ENCODE data around the gene SULF2. TPM values are rescaled to one million over a fixed set of nuclear protein-coding genes. Genes with fewer than 3 reads are reported as not detected.

The SULF2 gene
- total RNA-seq, 1 experiment from 2014 or later: 0.69 TPM

DNA sequence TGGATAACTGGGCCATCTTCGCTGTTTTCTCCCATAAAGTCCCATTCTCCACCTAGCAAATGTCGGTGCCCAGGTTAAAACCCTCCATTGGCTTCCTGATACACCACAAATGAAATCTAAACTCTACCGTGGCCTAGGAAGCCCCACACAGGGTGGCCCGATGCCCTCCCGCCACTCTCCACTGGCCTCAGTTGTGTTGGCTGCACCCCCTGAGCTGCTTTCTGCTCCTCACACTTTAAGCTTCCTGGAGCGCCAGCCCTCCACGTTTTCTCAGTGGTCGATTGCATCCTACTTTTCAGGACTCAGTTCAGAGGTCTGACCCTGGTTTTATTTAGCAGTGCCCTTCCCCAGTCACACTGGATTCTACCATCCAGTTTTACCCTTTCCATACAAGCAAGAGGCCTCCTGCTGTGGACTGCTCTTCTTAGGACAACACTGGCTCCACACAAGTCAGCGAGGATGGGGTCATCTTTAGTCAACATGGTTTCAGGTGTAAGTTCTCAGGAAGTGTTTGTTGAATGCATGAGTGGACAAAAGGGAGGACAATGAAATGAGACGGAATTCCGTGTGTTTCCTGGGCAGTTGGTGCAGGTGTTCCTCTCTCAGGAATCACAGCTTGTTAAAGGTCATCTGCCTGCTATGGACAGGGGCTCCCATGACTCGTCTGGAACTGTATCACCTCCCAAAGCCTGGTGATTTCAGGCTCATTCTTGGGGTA lies 124.1 kb downstream of the SULF2 start:
- H3K4me3 ChIP-seq (ENCODE audit: low read depth, low read length, poor library complexity, severe bottlenecking): no peak overlapping the region
- H3K27ac ChIP-seq (ENCODE audit: low read depth, low read length, poor library complexity, severe bottlenecking): no peak overlapping the region
- H3K27me3 ChIP-seq (replicated peaks; ENCODE audit: insufficient read depth, low read depth, low read length, poor library complexity): no peaks in the 10 kb centered on the region
- ChIA-PET CTCF (interaction anchor here (0.5 kb wide), 1 partner anchor 19 kb away, joined by 3 read pairs; no protein-coding TSS in a partner anchor), POLR2A (ENCODE audit: low non-redundant PET) (no interaction called here)
- no peaks in the 10 kb centered on the region for H3K9me3 ChIP-seq (ENCODE audit: low read depth, low read length, poor library complexity, severe bottlenecking)
- H3K36me3 ChIP-seq (ENCODE audit: insufficient read depth, low read length, poor library complexity, severe bottlenecking): no peaks in the 10 kb centered on the region
- intact Hi-C loops (cut with micrococcal nuclease; ENCODE audit: unreplicated experiment): loop anchor here (5.0 kb wide), 1 partner anchor 961 kb away; no protein-coding TSS in a partner anchor
- DNase-seq (ENCODE audit: low spot score): no peak
- no peak for TF ChIP-seq EZH2 (IDR thresholded peaks at IDR 0.05; ENCODE audit: borderline replicate concordance, low read depth, low read length, poor library complexity, severe bottlenecking)
- TF ChIP-seq, protein P1, sequence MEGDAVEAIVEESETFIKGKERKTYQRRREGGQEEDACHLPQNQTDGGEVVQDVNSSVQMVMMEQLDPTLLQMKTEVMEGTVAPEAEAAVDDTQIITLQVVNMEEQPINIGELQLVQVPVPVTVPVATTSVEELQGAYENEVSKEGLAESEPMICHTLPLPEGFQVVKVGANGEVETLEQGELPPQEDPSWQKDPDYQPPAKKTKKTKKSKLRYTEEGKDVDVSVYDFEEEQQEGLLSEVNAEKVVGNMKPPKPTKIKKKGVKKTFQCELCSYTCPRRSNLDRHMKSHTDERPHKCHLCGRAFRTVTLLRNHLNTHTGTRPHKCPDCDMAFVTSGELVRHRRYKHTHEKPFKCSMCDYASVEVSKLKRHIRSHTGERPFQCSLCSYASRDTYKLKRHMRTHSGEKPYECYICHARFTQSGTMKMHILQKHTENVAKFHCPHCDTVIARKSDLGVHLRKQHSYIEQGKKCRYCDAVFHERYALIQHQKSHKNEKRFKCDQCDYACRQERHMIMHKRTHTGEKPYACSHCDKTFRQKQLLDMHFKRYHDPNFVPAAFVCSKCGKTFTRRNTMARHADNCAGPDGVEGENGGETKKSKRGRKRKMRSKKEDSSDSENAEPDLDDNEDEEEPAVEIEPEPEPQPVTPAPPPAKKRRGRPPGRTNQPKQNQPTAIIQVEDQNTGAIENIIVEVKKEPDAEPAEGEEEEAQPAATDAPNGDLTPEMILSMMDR (conservative IDR thresholded peaks at IDR 0.05; ENCODE audit: low read depth, low read length): no peak
- BruUV-seq (replicated peaks): no TSS peak
- H3K4me1 ChIP-seq (ENCODE audit: insufficient read depth, low read length, poor library complexity, severe bottlenecking): no peaks in the 10 kb centered on the region

DNA sequence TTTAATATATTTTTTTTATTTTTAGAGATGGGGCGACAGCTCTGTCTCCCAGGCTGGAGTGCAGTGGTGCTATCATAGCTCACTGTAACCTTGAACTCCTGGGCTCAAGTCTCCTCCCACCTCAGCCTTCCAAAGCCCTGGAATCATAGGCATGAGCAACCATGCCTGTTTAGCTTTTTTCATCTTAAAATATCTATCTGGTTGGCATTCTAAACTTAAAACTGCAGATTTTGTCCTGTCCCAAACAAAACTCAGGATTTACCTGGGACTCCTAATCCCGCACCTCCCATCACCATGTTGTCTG lies 124.7 kb downstream of the SULF2 start:
- CTCF ChIA-PET: interaction anchor here (0.5 kb wide), 2 partner anchors 18 to 19 kb away, joined by 3 to 7 read pairs; no protein-coding TSS in a partner anchor
- no peak for TF ChIP-seq EZH2 (IDR thresholded peaks at IDR 0.05; ENCODE audit: borderline replicate concordance, low read depth, low read length, poor library complexity, severe bottlenecking)
- TF ChIP-seq, protein P1 (conservative IDR thresholded peaks at IDR 0.05; ENCODE audit: low read depth, low read length): no peak
- Histone ChIP-seq H3K4me1 (ENCODE audit: insufficient read depth, low read length, poor library complexity, severe bottlenecking) (no peaks in the 10 kb centered on the region), H3K36me3 (ENCODE audit: insufficient read depth, low read length, poor library complexity, severe bottlenecking) (no peaks in the 10 kb centered on the region), H3K27me3 (replicated peaks; ENCODE audit: insufficient read depth, low read depth, low read length, poor library complexity) (no peaks in the 10 kb centered on the region), H3K27ac (ENCODE audit: low read depth, low read length, poor library complexity, severe bottlenecking) (no peak overlapping the region), H3K9me3 (ENCODE audit: low read depth, low read length, poor library complexity, severe bottlenecking) (no peaks in the 10 kb centered on the region), H3K4me3 (ENCODE audit: low read depth, low read length, poor library complexity, severe bottlenecking) (no peak overlapping the region)
- no TSS peak for BruUV-seq (replicated peaks)
- POLR2A ChIA-PET (ENCODE audit: low non-redundant PET): no interaction called here
- no peak for DNase-seq (ENCODE audit: low spot score)
- intact Hi-C loops (cut with micrococcal nuclease; ENCODE audit: unreplicated experiment): loop anchor here (5.0 kb wide), 1 partner anchor 962 kb away; no protein-coding TSS in a partner anchor

DNA sequence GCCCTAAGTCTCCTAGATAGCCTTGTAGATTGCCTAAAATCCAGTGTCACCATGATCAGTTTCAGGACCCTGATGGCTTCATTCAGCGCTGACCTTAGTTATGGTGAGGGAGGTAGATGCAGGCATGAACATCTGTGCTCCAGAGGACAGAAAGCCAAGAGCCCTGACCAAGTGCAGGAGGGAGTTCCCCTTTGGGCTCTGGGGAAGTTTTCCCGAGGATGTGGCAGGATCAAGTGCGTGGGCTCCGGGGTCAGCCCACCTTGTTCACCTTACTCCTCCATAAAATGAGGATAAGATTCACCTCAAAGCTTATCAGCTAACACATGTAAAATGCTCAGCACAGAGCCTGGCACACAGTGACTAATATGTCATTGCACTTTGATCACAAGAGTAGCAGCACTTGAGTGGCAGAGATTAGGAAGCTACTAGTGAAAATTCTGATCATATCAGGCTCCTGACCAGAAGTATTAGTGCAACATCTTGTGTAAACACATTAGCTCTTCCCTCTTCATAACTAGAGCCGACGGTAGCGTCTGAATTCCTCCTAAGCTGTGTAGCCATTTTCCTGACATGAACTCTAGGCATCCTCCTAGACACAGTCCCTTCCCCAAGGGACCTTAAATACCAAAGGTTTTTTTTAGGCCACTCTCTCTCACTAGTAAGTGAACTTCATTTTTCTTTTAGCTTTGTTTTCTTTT lies 125.2 kb downstream of the SULF2 start:
- POLR2A ChIA-PET (ENCODE audit: low non-redundant PET): no interaction called here
- intact Hi-C loops (cut with micrococcal nuclease; ENCODE audit: unreplicated experiment): loop anchor here (5.0 kb wide), 1 partner anchor 962 kb away; no protein-coding TSS in a partner anchor
- TF ChIP-seq EZH2 (IDR thresholded peaks at IDR 0.05; ENCODE audit: borderline replicate concordance, low read depth, low read length, poor library complexity, severe bottlenecking): no peak
- TF ChIP-seq, protein P1 (conservative IDR thresholded peaks at IDR 0.05; ENCODE audit: low read depth, low read length): no peak
- Histone ChIP-seq H3K36me3 (ENCODE audit: insufficient read depth, low read length, poor library complexity, severe bottlenecking) (no peaks in the 10 kb centered on the region), H3K4me1 (ENCODE audit: insufficient read depth, low read length, poor library complexity, severe bottlenecking) (no peaks in the 10 kb centered on the region), H3K27ac (ENCODE audit: low read depth, low read length, poor library complexity, severe bottlenecking) (no peak overlapping the region), H3K27me3 (replicated peaks; ENCODE audit: insufficient read depth, low read depth, low read length, poor library complexity) (no peaks in the 10 kb centered on the region), H3K4me3 (ENCODE audit: low read depth, low read length, poor library complexity, severe bottlenecking) (no peak overlapping the region), H3K9me3 (ENCODE audit: low read depth, low read length, poor library complexity, severe bottlenecking) (no peaks in the 10 kb centered on the region)
- no TSS peak for BruUV-seq (replicated peaks)
- DNase-seq (ENCODE audit: low spot score): no peak
- CTCF ChIA-PET: interaction anchor here (0.5 kb wide), 2 partner anchors 19 to 20 kb away, joined by 3 to 7 read pairs; no protein-coding TSS in a partner anchor
